ENCODE results near the gene PRSS21.

DNA sequence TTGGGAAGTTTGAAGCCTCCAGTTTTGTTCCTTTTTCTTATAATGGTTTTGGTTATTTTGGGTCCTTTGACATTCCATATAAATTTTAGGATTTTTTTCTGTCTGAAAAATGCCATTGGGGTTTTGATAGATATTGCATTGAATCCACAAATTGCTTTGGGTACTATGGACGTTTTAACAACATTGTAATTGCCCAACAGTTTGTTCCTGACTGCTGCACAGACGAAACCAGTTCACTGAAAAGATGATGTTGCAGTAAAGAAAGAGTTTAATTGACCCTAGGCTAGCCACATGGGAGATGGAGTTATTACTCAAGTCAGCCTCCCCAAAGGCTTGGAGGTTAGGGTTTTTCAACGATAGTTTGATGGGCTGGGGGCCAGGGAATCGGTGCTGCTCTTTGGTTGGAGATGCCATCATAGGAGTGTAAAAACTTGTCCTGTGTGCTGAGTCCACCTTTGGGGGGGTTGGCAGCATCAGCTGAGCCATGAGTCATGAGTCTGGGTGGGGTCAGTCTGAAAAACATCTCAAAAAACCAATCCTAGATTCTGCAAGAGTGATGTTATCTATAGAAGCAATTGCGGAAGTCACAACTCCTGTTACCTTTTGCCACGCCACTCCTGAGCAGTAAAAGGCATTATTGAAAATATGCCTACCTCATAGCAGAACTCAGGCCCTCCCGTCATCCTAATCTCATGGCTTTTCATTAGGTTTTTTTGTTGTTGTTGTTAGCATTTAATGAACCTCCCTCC is 21.5 kb upstream of the PRSS21 start:
- TF ChIP-seq POLR2A (IDR thresholded peaks at IDR 0.05) (no peak), POLR2AphosphoS5 (IDR thresholded peaks at IDR 0.05) (peak in 1 of 3 donors; percentile 16)
- TF ChIP-seq, protein P1, sequence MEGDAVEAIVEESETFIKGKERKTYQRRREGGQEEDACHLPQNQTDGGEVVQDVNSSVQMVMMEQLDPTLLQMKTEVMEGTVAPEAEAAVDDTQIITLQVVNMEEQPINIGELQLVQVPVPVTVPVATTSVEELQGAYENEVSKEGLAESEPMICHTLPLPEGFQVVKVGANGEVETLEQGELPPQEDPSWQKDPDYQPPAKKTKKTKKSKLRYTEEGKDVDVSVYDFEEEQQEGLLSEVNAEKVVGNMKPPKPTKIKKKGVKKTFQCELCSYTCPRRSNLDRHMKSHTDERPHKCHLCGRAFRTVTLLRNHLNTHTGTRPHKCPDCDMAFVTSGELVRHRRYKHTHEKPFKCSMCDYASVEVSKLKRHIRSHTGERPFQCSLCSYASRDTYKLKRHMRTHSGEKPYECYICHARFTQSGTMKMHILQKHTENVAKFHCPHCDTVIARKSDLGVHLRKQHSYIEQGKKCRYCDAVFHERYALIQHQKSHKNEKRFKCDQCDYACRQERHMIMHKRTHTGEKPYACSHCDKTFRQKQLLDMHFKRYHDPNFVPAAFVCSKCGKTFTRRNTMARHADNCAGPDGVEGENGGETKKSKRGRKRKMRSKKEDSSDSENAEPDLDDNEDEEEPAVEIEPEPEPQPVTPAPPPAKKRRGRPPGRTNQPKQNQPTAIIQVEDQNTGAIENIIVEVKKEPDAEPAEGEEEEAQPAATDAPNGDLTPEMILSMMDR (IDR thresholded peaks at IDR 0.05): no peak
